DOHH2 (cell line): Measurements from ENCODE around the gene PTER.

ENCODE experiments used
- H3F3A ChIP-seq: fragments of 200-600 bp; sonication (generic), shearing (Covaris generic); 2 replicates; pipeline ENCODE4 v1.6.0; 2016; ENCODE audit warnings: antibody characterized with exemption, mild to moderate bottlenecking; ENCODE audit not compliant: control insufficient read depth, insufficient read depth
- H3K27ac ChIP-seq: fragments of 200-600 bp; sonication (generic); 2 replicates; pipeline ENCODE4 v1.5.1; 2014; ENCODE audit warnings: low read depth, mild to moderate bottlenecking, low read length, moderate library complexity
- H3K27me3 ChIP-seq: fragments of 200-600 bp; sonication (generic); 2 replicates; pipeline ENCODE4 v1.6.1; 2014; ENCODE audit warnings: mild to moderate bottlenecking, low read length, mixed read lengths; ENCODE audit not compliant: control insufficient read depth
- H3K36me3 ChIP-seq: fragments of 200-600 bp; sonication (generic); 2 replicates; pipeline ENCODE4 v1.6.1; 2014; ENCODE audit warnings: mild to moderate bottlenecking, low read length, moderate library complexity, mixed read lengths; ENCODE audit not compliant: control insufficient read depth
- H3K4me1 ChIP-seq: fragments of 200-600 bp; sonication (generic); 2 replicates; pipeline ENCODE4 v1.6.1; 2014; ENCODE audit warnings: mild to moderate bottlenecking, low read length, mixed read lengths; ENCODE audit not compliant: control insufficient read depth
- H3K4me2 ChIP-seq: fragments of 200-600 bp; sonication (generic); 2 replicates; pipeline ENCODE4 v1.6.0; 2014; ENCODE audit warnings: mild to moderate bottlenecking, low read length, moderate library complexity
- H3K4me3 ChIP-seq: fragments of 200-600 bp; sonication (generic); 2 replicates; pipeline ENCODE4 v1.5.1; 2014; ENCODE audit warnings: mild to moderate bottlenecking, low read length, mixed read lengths
- H3K79me2 ChIP-seq: fragments of 200-600 bp; sonication (generic); 2 replicates; pipeline ENCODE4 v1.6.1; 2014; ENCODE audit warnings: mild to moderate bottlenecking, low read length, mixed read lengths; ENCODE audit not compliant: control insufficient read depth
- H3K9me2 ChIP-seq: fragments of 200-600 bp; sonication (generic); replicated peaks from 2 replicates; pipeline ENCODE4 v1.6.1; 2014; ENCODE audit warnings: mild to moderate bottlenecking, low read length, mixed read lengths; ENCODE audit not compliant: control insufficient read depth
- H3K9me3 ChIP-seq: fragments of 200-600 bp; sonication (generic); 2 replicates; pipeline ENCODE4 v1.6.1; 2014; ENCODE audit warnings: antibody characterized with exemption, low read length, mixed read lengths; ENCODE audit not compliant: control insufficient read depth, insufficient read depth
- H4K20me1 ChIP-seq: fragments of 200-600 bp; sonication (generic); 2 replicates; pipeline ENCODE4 v1.6.0; 2014; ENCODE audit warnings: low read depth, mild to moderate bottlenecking, antibody characterized with exemption, low read length, moderate library complexity; ENCODE audit not compliant: control insufficient read depth, insufficient read depth
- CTCF ChIP-seq: fragments of 200-600 bp; sonication (generic); IDR thresholded peaks from one replicate; pipeline ENCODE4 v1.5.1; 2014; ENCODE audit warnings: antibody characterized with exemption, mild to moderate bottlenecking, low read depth, low read length; ENCODE audit not compliant: poor library complexity, severe bottlenecking
- EZH2phosphoT487 ChIP-seq: fragments of 200-600 bp; sonication (generic); IDR thresholded peaks from 2 replicates; pipeline ENCODE4 v1.6.1; 2017; ENCODE audit warnings: borderline replicate concordance, mild to moderate bottlenecking, antibody characterized with exemption, low read length, moderate library complexity, mixed read lengths

Gene PTER

DNA sequence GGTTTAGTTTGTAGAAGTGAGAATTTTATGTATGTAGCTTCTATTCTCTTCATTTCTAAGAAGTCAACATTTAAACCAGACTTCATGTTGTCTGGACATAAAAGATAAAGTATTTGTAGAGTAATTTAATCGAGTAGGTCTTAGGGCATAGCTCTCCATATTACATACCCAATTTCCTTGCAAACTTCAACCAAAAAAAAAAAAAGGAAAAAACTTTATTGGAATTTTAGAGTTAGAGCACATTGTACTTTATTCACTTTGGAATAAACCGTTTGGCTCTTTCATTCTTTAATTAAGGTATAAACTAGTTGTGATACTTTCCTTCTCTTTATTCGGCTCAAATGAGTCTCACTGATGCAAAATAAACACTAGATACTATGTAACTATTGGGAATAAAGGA, 36.0 kb downstream of the PTER start:
- Histone ChIP-seq H3K79me2 (peaks cover 6% of the 10 kb centered on the region; the same call in 1 of the 2 replicates), H3K4me1 (no peaks in the 10 kb centered on the region; the same call in 1 of the 2 replicates), H3K9me2 (no peaks in the 10 kb centered on the region), H3K36me3 (peaks cover 5% of the 10 kb centered on the region; the same call in 1 of the 2 replicates), H3K9me3 (no peaks in the 10 kb centered on the region), H3K4me3 (no peak overlapping the region), H3K4me2 (no peak overlapping the region), H3K27ac (no peak overlapping the region), H3F3A (no peaks in the 10 kb centered on the region), H4K20me1 (no peaks in the 10 kb centered on the region), H3K27me3 (no peaks in the 10 kb centered on the region)
- TF ChIP-seq EZH2phosphoT487: no peak
- no peak for TF ChIP-seq CTCF

DNA sequence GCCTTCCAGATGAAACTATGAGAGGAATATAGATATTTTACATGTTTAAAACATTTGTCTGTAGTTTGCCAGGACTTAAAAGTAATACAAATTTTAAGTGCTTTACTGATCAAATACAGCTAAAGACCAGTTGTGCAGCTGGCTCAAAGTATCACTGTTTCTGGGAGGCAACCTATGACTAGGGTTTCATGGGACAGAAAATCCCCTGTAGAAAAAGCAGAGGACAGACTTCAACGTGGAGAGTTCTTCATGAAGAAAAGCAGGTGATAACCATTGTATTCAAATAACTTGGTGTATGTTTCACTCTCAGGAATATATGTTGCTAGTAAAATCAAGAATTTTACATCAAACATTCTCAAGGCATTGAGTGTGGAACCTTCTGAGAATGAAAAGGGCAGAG, 40.9 kb downstream of the PTER start:
- Histone ChIP-seq H3F3A (no peaks in the 10 kb centered on the region), H3K4me2 (no peak overlapping the region), H3K9me2 (no peaks in the 10 kb centered on the region), H3K4me3 (no peak overlapping the region), H3K36me3 (no peaks in the 10 kb centered on the region), H3K4me1 (no peaks in the 10 kb centered on the region), H4K20me1 (no peaks in the 10 kb centered on the region), H3K9me3 (no peaks in the 10 kb centered on the region), H3K79me2 (no peaks in the 10 kb centered on the region), H3K27me3 (no peaks in the 10 kb centered on the region), H3K27ac (no peak overlapping the region)
- TF ChIP-seq EZH2phosphoT487: no peak
- TF ChIP-seq CTCF: no peak

GRCh38 chr10:16478801-16479200, 42.0 kb downstream of the PTER start:
- no peaks in the 10 kb centered on the region for H3K36me3 ChIP-seq
- H3K27ac ChIP-seq: no peak overlapping the region
- H3K9me2 ChIP-seq: no peaks in the 10 kb centered on the region
- no peaks in the 10 kb centered on the region for H3K9me3 ChIP-seq
- no peaks in the 10 kb centered on the region for H4K20me1 ChIP-seq
- no peaks in the 10 kb centered on the region for H3K4me1 ChIP-seq
- H3F3A ChIP-seq: no peaks in the 10 kb centered on the region
- no peaks in the 10 kb centered on the region for H3K79me2 ChIP-seq
- TF ChIP-seq EZH2phosphoT487 (no peak), CTCF (no peak)
- no peaks in the 10 kb centered on the region for H3K27me3 ChIP-seq
- no peak overlapping the region for H3K4me3 ChIP-seq
- no peak overlapping the region for H3K4me2 ChIP-seq
